Nucleus accumbens (tissue), 56 donors: Measurements from ENCODE around the gene IGFBP4.

Source experiments
- DNase-seq, 56 donors: peaks; one replicate each; lab custom pipeline; 2025; lab: John Stamatoyannopoulos, UW

Gene IGFBP4

GRCh38 chr17:40469805-40470675, 26.8 kb downstream of the IGFBP4 start:
- no peak for DNase-seq

- no peak for DNase-seq
Observed at GRCh38 chr17:40470932-40471828, 27.9 kb downstream of the IGFBP4 start.

GRCh38 chr17:40471846-40472732, 28.8 kb downstream of the IGFBP4 start:
- no peak for DNase-seq

GRCh38 chr17:40472733-40473452, 29.6 kb downstream of the IGFBP4 start:
- no peak for DNase-seq

GRCh38 chr17:40473573-40474365, 30.5 kb downstream of the IGFBP4 start:
- DNase-seq, result no peak

- no peak for DNase-seq
Observed at GRCh38 chr17:40474419-40475002, 31.3 kb downstream of the IGFBP4 start.

- DNase-seq, result no peak
Observed at GRCh38 chr17:40475234-40475908, 32.1 kb downstream of the IGFBP4 start.

- DNase-seq, result no peak
Observed at GRCh38 chr17:40477796-40478195, 34.5 kb downstream of the IGFBP4 start.

- no peak for DNase-seq
Observed at GRCh38 chr17:40478486-40478885, 35.2 kb downstream of the IGFBP4 start.

- no peak for DNase-seq
Observed at GRCh38 chr17:40479754-40480480, 36.7 kb downstream of the IGFBP4 start.

GRCh38 chr17:40480501-40481003, 37.3 kb downstream of the IGFBP4 start:
- no peak for DNase-seq

GRCh38 chr17:40481106-40481505, 37.9 kb downstream of the IGFBP4 start:
- DNase-seq, result no peak

GRCh38 chr17:40482722-40483121, 39.5 kb downstream of the IGFBP4 start:
- DNase-seq, result no peak

- no peak for DNase-seq
Observed at GRCh38 chr17:40483679-40484078, 40.4 kb downstream of the IGFBP4 start.

GRCh38 chr17:40484285-40484972, 41.2 kb downstream of the IGFBP4 start:
- DNase-seq, result no peak

GRCh38 chr17:40484973-40485530, 41.8 kb downstream of the IGFBP4 start:
- no peak for DNase-seq
